Measurements from ENCODE around the gene SMG1. TPM values are rescaled to one million over a fixed set of nuclear protein-coding genes. Genes with fewer than 3 reads are reported as not detected.

Gene SMG1
- total and polyA plus RNA-seq, 2 of the 13 experiments (the other 11 are each of a cell fraction or from before 2014, with no cell fraction given) = 48.7 to 53.7 TPM

- TF ChIP-seq ZNF292 (CRISPR knock-in tag; IDR thresholded peaks at IDR 0.05; ENCODE audit: borderline replicate concordance, low read depth) (peak; percentile 14; the same call in 1 of the 2 replicates), TFE3 (CRISPR knock-in tag; IDR thresholded peaks at IDR 0.05) (peak; percentile 92), AGO2 (optimal IDR thresholded peaks at IDR 0.05; ENCODE audit: low read depth, low read length) (peak; percentile 60), ZNF276 (CRISPR knock-in tag; IDR thresholded peaks at IDR 0.05; ENCODE audit: low read depth) (peak; percentile 44; the same call in 1 of the 2 replicates), MXD3 (CRISPR knock-in tag; IDR thresholded peaks at IDR 0.05) (peak; percentile 91), ZBTB2 (CRISPR knock-in tag; IDR thresholded peaks at IDR 0.05; ENCODE audit: low read depth) (peak; percentile 79; the same call in 1 of the 2 replicates), ZNF275 (CRISPR knock-in tag; IDR thresholded peaks at IDR 0.05; ENCODE audit: borderline replicate concordance) (peak; percentile 70; the same call in 1 of the 2 replicates), ZBTB25 (CRISPR knock-in tag; IDR thresholded peaks at IDR 0.05) (peak; percentile 60; the same call in 1 of the 2 replicates), AHDC1 (CRISPR knock-in tag; IDR thresholded peaks at IDR 0.05; ENCODE audit: borderline replicate concordance) (peak; percentile 84), ZNF558 (CRISPR knock-in tag; IDR thresholded peaks at IDR 0.05; ENCODE audit: borderline replicate concordance) (peak; percentile 96; the same call in 1 of the 2 replicates)
Measured at GRCh38 chr16:18925986-18926865, at the start of gene SMG1 (continued).
